ENCODE results near the gene GPR21. TPM values are rescaled to one million over a fixed set of nuclear protein-coding genes. Genes with fewer than 3 reads are reported as not detected.

GPR21 gene
- total and polyA plus RNA-seq, 2 of the 13 experiments (the other 11 are each of a cell fraction or from before 2014, with no cell fraction given) = 0.29 to 0.32 TPM

GRCh38 chr9:123065196-123065595 lies 31.7 kb downstream of the GPR21 start (continued):
- TF ChIP-seq, protein P1, sequence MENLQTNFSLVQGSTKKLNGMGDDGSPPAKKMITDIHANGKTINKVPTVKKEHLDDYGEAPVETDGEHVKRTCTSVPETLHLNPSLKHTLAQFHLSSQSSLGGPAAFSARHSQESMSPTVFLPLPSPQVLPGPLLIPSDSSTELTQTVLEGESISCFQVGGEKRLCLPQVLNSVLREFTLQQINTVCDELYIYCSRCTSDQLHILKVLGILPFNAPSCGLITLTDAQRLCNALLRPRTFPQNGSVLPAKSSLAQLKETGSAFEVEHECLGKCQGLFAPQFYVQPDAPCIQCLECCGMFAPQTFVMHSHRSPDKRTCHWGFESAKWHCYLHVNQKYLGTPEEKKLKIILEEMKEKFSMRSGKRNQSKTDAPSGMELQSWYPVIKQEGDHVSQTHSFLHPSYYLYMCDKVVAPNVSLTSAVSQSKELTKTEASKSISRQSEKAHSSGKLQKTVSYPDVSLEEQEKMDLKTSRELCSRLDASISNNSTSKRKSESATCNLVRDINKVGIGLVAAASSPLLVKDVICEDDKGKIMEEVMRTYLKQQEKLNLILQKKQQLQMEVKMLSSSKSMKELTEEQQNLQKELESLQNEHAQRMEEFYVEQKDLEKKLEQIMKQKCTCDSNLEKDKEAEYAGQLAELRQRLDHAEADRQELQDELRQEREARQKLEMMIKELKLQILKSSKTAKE (CRISPR knock-in tag; IDR thresholded peaks at IDR 0.05; ENCODE audit: borderline replicate concordance) = no peak
- TF ChIP-seq, protein P2, sequence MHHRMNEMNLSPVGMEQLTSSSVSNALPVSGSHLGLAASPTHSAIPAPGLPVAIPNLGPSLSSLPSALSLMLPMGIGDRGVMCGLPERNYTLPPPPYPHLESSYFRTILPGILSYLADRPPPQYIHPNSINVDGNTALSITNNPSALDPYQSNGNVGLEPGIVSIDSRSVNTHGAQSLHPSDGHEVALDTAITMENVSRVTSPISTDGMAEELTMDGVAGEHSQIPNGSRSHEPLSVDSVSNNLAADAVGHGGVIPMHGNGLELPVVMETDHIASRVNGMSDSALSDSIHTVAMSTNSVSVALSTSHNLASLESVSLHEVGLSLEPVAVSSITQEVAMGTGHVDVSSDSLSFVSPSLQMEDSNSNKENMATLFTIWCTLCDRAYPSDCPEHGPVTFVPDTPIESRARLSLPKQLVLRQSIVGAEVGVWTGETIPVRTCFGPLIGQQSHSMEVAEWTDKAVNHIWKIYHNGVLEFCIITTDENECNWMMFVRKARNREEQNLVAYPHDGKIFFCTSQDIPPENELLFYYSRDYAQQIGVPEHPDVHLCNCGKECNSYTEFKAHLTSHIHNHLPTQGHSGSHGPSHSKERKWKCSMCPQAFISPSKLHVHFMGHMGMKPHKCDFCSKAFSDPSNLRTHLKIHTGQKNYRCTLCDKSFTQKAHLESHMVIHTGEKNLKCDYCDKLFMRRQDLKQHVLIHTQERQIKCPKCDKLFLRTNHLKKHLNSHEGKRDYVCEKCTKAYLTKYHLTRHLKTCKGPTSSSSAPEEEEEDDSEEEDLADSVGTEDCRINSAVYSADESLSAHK (CRISPR knock-in tag; IDR thresholded peaks at IDR 0.05; ENCODE audit: borderline replicate concordance) = no peak

DNA sequence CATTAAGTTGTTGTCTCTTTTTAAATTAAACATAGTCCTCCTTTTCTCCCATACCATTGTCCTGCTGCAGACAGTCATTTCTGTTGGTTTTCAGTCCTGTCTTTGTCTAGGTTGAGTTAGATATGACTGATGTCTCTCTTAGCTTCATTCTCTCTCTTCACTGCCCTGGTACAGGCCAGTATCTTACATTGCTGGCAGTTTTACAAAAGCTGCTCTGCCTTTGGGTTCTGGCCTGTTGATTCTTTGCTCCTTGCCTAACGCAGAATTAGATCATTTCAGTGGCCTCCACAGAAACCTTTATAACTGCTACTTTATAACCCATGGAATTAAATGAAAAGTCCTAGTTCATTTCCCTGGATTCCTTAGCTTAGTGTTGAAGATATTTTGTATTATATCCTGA lies 33.7 kb downstream of the GPR21 start:
- no peak overlapping the region for H3K27ac ChIP-seq (ENCODE audit: extremely low read length, insufficient read depth, low read length)
- no peaks in the 10 kb centered on the region for H4K20me1 ChIP-seq (ENCODE audit: insufficient read depth, low read length)
- no peak overlapping the region for H3K4me2 ChIP-seq (ENCODE audit: low read depth, low read length)
- in situ Hi-C loops (cut with HindIII; ENCODE audit: extremely low pct_ligation_motif_present, low pct_unique_long_range_greater_than_20kb) = no loop called here
- H3K27me3 ChIP-seq (ENCODE audit: control insufficient read depth in 1 of 2, insufficient read depth in 2 of 2, low read length in 2 of 2) = no peaks in the 10 kb centered on the region
- H3K79me2 ChIP-seq (ENCODE audit: insufficient read depth, low read length) = no peaks in the 10 kb centered on the region
- ChIA-PET CTCF (ENCODE audit: low intra/inter-chr PET ratio, low total read pairs) (no interaction called here), POLR2A (no interaction called here)
- ATAC-seq (no peak), FAIRE-seq (no peak), DNase-seq (ENCODE audit: low spot score) (no peak)
- WGBS (ENCODE audit: low lambda C conversion rate) = 100% methylated on average over 1 of the region's 1 CpG
- peaks cover 1 to 32% of the 10 kb centered on the region in 2 experiments; a peak in 4 of 5 replicates for H3K36me3 ChIP-seq (replicated peaks in 1 of 2; ENCODE audit: control insufficient read depth in 1 of 2, insufficient read depth in 2 of 2, low read length in 2 of 2)
- H3K4me1 ChIP-seq (ENCODE audit: insufficient read depth, low read length) = no peaks in the 10 kb centered on the region
- BruUV-seq (replicated peaks) = no TSS peak
- H3K9me3 ChIP-seq (ENCODE audit: low read length) = no peaks in the 10 kb centered on the region
- H3K4me3 ChIP-seq (replicated peaks in 1 of 3; ENCODE audit: insufficient read depth in 1 of 3, low read depth in 2 of 3, low read length in 3 of 3) = no peak overlapping the region
- H3K9ac ChIP-seq (ENCODE audit: insufficient read depth, low read depth, low read length) = no peak overlapping the region
- no peak overlapping the region for H2AFZ ChIP-seq (ENCODE audit: low read length)
- intact Hi-C loops (cut with micrococcal nuclease; ENCODE audit: unreplicated experiment) = no loop called here
- no peak for TF ChIP-seq NRL (CRISPR knock-in tag; IDR thresholded peaks at IDR 0.05; ENCODE audit: borderline replicate concordance)
- no peak for TF ChIP-seq ZNF552 (CRISPR knock-in tag; IDR thresholded peaks at IDR 0.05; ENCODE audit: borderline replicate concordance)
- TF ChIP-seq ELF3 (CRISPR knock-in tag; IDR thresholded peaks at IDR 0.05) = no peak
- TF ChIP-seq ZSCAN21 (CRISPR knock-in tag; IDR thresholded peaks at IDR 0.05; ENCODE audit: borderline replicate concordance) = no peak
- TF ChIP-seq ZNF563 (CRISPR knock-in tag; IDR thresholded peaks at IDR 0.05) = no peak
- TF ChIP-seq POGK (CRISPR knock-in tag; conservative IDR thresholded peaks at IDR 0.05) = no peak
- TF ChIP-seq FOXC1 (CRISPR knock-in tag; IDR thresholded peaks at IDR 0.05; ENCODE audit: borderline replicate concordance) = no peak
- TF ChIP-seq MED8 (CRISPR knock-in tag; IDR thresholded peaks at IDR 0.05; ENCODE audit: insufficient replicate concordance) = no peak
- TF ChIP-seq ZNF101 (CRISPR knock-in tag; IDR thresholded peaks at IDR 0.05; ENCODE audit: borderline replicate concordance, low read depth) = no peak
- no peak for TF ChIP-seq ZFP91 (CRISPR knock-in tag; IDR thresholded peaks at IDR 0.05; ENCODE audit: borderline replicate concordance)
